Mesodermal cell (in vitro differentiated cells): ENCODE measurements around the gene FAM76A. TPM values are rescaled to one million over a fixed set of nuclear protein-coding genes. Genes with fewer than 3 reads are reported as not detected.
"Not testable (repeated sequence)": the region's sequence is repeated elsewhere in the genome, so short reads cannot be mapped to it uniquely, and the experiment has no call there.

Experiments
- H3K27ac ChIP-seq: 2 replicates; pipeline ENCODE4 v1.7.0; 2013; ENCODE audit warnings: mild to moderate bottlenecking, low read depth, low read length, moderate library complexity; ENCODE audit not compliant: severe bottlenecking
- H3K36me3 ChIP-seq: 2 replicates; pipeline ENCODE4 v1.7.1; 2013; ENCODE audit warnings: mild to moderate bottlenecking, low read length, moderate library complexity; ENCODE audit not compliant: control insufficient read depth, insufficient read depth
- H3K4me1 ChIP-seq: one replicate; pipeline ENCODE4 v1.7.1; 2013; ENCODE audit warnings: mild to moderate bottlenecking, low read length; ENCODE audit not compliant: insufficient read depth, control insufficient read depth, poor library complexity, severe bottlenecking
- H3K4me3 ChIP-seq: 2 replicates; pipeline ENCODE4 v1.7.0; 2013; ENCODE audit warnings: low read length, control low read depth, mild to moderate bottlenecking; ENCODE audit not compliant: insufficient read depth, poor library complexity, severe bottlenecking; ENCODE audit errors: extremely low read depth
- H3K9me3 ChIP-seq: 2 replicates; pipeline ENCODE4 v1.7.1; 2013; ENCODE audit warnings: mild to moderate bottlenecking, low read length, moderate library complexity; ENCODE audit not compliant: control insufficient read depth
- WGBS, 2 experiments: methylation state at CpG; one replicate each; pipeline ENCODE4 v1.1.5; 2013; ENCODE audit warnings: missing lambda C conversion rate in 2 of 2; ENCODE audit not compliant: insufficient coverage in 2 of 2; 5-methylcytosine and 5-hydroxymethylcytosine counted together
- polyA plus RNA-seq, 2 experiments: library from polyadenylated mRNA; stranded (reverse); fragments of 50-300 nt; gene quantifications; one replicate each; pipeline ENCODE4 v1.2.3, GENCODE V29; 2013

Gene FAM76A
- 6.8 TPM for polyA plus RNA-seq (2013, experiment 1 of 2)
- polyA plus RNA-seq (2013, experiment 2 of 2) = 6.4 TPM

DNA sequence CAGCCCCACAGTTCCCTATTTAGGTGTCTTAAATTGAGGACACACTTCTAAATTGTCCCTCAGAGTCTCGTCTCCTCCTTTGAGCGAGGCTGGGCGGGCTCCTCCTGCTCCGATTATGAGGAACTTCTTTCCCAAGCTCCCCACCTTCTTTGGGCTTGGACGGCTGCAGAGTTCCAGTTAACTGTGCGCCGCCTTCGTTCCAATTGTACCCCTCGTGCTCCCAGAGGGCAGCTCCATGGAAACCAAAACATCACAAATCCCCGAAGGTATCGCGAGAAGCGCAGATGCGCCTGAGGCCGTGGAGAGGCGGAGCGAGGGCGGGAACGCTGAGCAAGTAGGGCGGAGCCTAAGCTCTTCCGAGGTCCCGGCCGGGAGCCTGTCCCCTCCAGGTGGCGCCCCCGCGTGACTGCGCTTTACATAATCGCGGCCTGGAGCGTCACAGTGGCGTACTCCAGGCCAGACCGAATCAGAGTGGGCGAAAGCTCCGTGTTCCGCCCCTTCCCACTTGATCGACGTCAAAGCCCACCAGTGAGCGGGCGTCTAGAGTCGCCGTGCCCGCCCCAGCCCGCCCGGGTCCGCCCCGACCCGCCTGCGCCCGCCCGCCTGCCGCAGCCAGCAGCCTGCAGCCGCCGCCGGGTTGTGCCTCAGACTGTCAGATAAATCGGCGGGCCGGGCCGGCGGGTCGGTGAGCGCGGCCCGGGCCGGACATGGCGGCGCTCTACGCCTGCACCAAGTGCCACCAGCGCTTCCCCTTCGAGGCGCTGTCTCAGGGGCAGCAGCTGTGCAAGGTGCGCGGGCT, at the start of gene FAM76A:
TSS of gene FAM76A (plus strand) at position 588 of the 799 bp plus-strand sequence. CDS start at position 708, 120 bp downstream.
- WGBS, 2 experiments = 5 to 6% methylated on average over 47 to 72 of the region's 72 CpGs
- H3K9me3 ChIP-seq = no peaks in the 10 kb centered on the region
- peak within 1 kb of the TSS; percentile 82 for H3K4me3 ChIP-seq
- H3K27ac ChIP-seq = peak within 1 kb of the TSS; percentile 93
- H3K36me3 ChIP-seq = peaks cover 20% of the 10 kb centered on the region
- H3K4me1 ChIP-seq = peaks cover 5% of the 10 kb centered on the region

- H3K4me1 ChIP-seq = peaks cover 6% of the 10 kb centered on the region
- WGBS, 2 experiments = no CpG with 5 or more reads among the region's 1 CpG
- no peaks in the 10 kb centered on the region for H3K36me3 ChIP-seq
- H3K4me3 ChIP-seq = no peak overlapping the region
- H3K9me3 ChIP-seq = peaks cover 12% of the 10 kb centered on the region
- H3K27ac ChIP-seq = no peak overlapping the region
These were observed 49.4 kb upstream of the FAM76A start for GRCh38 chr1:27676410-27676809.

DNA sequence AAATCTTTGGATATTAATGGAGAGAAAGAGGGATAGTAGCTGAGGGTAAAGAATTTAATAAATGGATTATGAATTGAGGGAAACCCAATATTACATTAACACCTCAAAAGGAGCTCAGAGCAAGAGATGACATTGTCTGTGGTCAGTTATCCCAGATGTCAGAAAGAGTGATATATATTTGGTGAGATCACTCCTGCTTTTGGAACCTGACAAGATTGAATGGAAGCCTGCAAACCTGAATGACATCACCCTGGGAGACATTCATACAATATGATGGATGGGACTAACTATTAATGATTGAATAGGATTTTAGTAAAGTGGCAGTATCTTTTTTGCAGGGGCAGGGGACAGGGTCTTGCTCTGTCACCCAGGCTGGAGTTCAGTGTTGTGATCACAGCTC, 47.0 kb upstream of the FAM76A start:
- H3K36me3 ChIP-seq = no peaks in the 10 kb centered on the region
- H3K4me1 ChIP-seq = no peaks in the 10 kb centered on the region
- no peak overlapping the region for H3K27ac ChIP-seq
- peaks cover 19% of the 10 kb centered on the region for H3K9me3 ChIP-seq
- H3K4me3 ChIP-seq = no peak overlapping the region

- peaks cover 19% of the 10 kb centered on the region for H3K9me3 ChIP-seq
- not testable (repeated sequence) for H3K27ac ChIP-seq, H3K4me3 ChIP-seq, H3K4me1 ChIP-seq, H3K36me3 ChIP-seq
- 88% methylated on average over 2 of the region's 2 CpGs; no CpG with 5 or more reads in 1 of the 2 experiments for WGBS, 2 experiments
These were observed 45.5 kb upstream of the FAM76A start for GRCh38 chr1:27680225-27680791.

GRCh38 chr1:27681580-27681979, 44.2 kb upstream of the FAM76A start:
- peaks cover 19% of the 10 kb centered on the region for H3K9me3 ChIP-seq
- not testable (repeated sequence) for H3K4me3 ChIP-seq, H3K36me3 ChIP-seq, H3K4me1 ChIP-seq, H3K27ac ChIP-seq
- 94 to 100% methylated on average over 3 of the region's 4 CpGs for WGBS, 2 experiments

GRCh38 chr1:27682351-27682944, 43.3 kb upstream of the FAM76A start:
- Histone ChIP-seq H3K4me1 (no peaks in the 10 kb centered on the region), H3K4me3 (no peak overlapping the region), H3K36me3 (no peaks in the 10 kb centered on the region), H3K27ac (no peak overlapping the region), H3K9me3 (peaks cover 19% of the 10 kb centered on the region)
- 86 to 100% methylated on average over 1 of the region's 5 CpGs for WGBS, 2 experiments

DNA sequence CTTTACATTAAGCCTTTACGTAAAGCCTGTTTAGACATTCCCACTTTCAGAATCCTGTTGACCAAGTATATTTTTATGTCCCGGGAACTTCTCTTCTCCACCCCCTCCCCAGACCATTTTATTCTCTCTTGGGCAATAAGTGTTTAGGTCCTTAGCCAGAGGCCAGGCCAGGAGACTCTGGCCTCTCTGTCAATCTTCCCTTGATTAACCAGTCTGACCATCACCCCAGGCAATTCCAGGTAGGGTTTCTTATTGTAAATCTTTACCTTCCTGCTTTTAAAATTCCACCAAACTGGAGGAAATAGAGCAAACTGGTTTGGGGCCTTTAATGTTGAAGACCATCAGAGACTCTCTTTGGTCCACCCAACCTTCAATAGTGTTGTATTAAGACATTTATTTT, 41.6 kb upstream of the FAM76A start:
- Histone ChIP-seq H3K36me3 (no peaks in the 10 kb centered on the region), H3K4me3 (no peak overlapping the region), H3K27ac (no peak overlapping the region), H3K4me1 (peaks cover 2% of the 10 kb centered on the region), H3K9me3 (peaks cover 19% of the 10 kb centered on the region)
- WGBS, 2 experiments = 73 to 86% methylated on average over 1 to 2 of the region's 2 CpGs

DNA sequence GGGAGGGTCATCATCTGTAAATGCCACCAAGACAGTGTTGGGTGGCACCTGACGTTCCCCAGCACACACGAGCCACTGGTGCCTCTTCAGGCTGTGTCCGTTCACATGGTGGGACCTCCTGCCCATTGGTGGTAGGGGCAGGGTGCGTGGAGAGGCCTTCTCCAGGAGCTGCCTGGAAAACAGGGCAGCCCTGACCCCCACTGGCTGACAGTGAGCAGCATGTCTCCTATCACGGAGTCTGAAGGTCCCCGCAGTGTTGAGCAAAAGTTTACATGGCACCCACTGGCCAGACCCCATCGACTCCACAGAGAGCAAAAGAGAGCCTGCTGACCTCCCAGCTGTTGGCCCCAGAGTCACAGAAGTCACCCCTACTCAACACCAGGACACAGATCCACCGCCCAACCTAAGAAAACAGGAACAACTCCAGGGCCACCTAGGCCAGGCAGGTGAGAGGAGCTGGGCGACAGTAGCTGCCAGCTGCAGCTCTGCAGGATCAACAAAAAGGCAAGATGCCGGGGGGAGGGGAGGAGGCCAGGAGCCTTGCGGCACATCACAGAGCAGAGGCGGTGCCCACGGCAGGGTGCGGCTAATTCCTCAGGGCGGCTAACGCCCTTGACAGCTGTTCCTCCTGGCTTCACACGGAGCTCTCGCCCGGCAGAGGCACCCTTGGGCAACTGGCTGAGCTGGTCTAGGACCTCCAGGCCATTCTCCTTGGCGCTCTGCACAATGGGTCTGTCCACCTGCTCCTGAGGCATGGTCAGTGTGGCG, 39.4 kb upstream of the FAM76A start:
- Histone ChIP-seq H3K9me3 (peaks cover 9% of the 10 kb centered on the region), H3K4me3 (no peak overlapping the region), H3K36me3 (no peaks in the 10 kb centered on the region), H3K4me1 (peaks cover 3% of the 10 kb centered on the region), H3K27ac (no peak overlapping the region)
- WGBS, 2 experiments = 63 to 66% methylated on average over 17 to 18 of the region's 21 CpGs

- peaks cover 10% of the 10 kb centered on the region for H3K9me3 ChIP-seq
- no peaks in the 10 kb centered on the region for H3K36me3 ChIP-seq
- peaks cover 3% of the 10 kb centered on the region for H3K4me1 ChIP-seq
- no peak overlapping the region for H3K27ac ChIP-seq
- 91 to 98% methylated on average over 4 to 5 of the region's 5 CpGs for WGBS, 2 experiments
- no peak overlapping the region for H3K4me3 ChIP-seq
These were observed 37.9 kb upstream of the FAM76A start for GRCh38 chr1:27687906-27688305.

DNA sequence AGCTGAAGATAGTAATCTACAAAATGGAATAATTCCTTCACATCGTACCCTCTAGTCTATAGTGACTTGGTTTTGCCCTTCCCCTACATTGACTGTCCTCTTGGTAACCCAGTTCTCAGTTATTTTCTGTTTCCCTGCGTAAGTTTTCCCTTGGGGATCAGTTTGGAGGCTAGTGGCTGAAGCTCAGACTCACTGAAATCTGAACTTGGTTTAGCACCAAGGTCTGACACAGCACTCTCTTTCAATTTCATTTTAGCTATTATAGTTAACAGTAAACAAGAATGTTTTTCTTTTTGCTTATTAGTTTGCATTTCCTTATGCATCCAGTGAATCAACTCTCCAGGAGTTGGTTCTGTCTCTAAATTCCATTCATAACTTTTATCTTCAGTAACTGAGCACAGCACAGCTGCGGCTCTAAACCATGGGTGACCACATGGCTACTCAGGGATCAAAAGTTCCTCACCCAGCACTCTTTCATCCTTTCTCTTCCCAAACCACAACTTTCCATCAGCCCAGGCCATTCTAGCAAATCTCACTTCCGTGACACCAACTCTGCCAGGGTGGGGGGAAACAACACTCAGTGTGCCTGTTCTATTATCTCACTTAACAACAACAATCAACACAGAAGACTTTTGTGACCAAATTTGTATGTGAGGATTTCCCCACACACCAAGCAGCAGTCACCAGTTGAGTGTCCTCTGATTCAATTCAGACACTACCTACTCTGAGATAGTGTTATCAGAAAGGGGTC, 36.2 kb upstream of the FAM76A start:
- Histone ChIP-seq H3K27ac (no peak overlapping the region), H3K4me1 (peaks cover 3% of the 10 kb centered on the region), H3K4me3 (no peak overlapping the region), H3K36me3 (no peaks in the 10 kb centered on the region), H3K9me3 (peaks cover 10% of the 10 kb centered on the region)
- whole genome bisulfite sequencing, 2 experiments = 90 to 95% methylated on average over 3 to 4 of the region's 4 CpGs
